ENCODE data around the gene TMEM255A.

Gene TMEM255A

GRCh38 chrX:120262859-120263708 lies 48.2 kb downstream of the TMEM255A start:
- DNase-seq (ENCODE audit: low spot score): no peak

DNA sequence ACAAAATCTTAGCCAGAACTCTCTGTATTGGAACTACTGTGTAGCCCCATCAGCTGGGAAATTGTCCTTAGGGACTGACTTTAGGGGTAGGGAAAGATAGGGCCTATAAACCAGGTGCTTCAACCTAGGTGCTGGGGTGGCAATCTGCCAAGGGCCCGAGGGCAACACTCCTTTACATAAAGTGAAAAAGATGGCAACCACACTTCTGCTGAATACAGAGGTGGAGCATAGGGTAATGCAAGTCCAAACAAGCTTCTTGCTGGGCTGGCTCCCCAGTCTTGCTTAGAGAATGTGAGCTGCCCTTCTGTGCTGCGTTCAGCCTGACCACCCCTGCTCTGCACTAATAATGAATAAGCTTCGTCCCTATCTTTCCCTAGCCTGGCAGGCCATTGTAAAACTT lies 50.9 kb downstream of the TMEM255A start:
- no peak for DNase-seq (ENCODE audit: low spot score)

GRCh38 chrX:120253784-120254183 lies 57.5 kb downstream of the TMEM255A start:
- no peak for DNase-seq (ENCODE audit: low spot score)

- DNase-seq (ENCODE audit: low spot score): peak; percentile 12
Observed at GRCh38 chrX:120251471-120252011, 59.7 kb downstream of the TMEM255A start.

GRCh38 chrX:120250522-120251271 lies 60.6 kb downstream of the TMEM255A start, which contains the start of gene ZBTB33:
Gene ZBTB33, plus strand, starts transcription at chrX:120250812. Its CDS starts 2,604 bp downstream, at chrX:120253416.
- DNase-seq (ENCODE audit: low spot score): peak; percentile 94

DNA sequence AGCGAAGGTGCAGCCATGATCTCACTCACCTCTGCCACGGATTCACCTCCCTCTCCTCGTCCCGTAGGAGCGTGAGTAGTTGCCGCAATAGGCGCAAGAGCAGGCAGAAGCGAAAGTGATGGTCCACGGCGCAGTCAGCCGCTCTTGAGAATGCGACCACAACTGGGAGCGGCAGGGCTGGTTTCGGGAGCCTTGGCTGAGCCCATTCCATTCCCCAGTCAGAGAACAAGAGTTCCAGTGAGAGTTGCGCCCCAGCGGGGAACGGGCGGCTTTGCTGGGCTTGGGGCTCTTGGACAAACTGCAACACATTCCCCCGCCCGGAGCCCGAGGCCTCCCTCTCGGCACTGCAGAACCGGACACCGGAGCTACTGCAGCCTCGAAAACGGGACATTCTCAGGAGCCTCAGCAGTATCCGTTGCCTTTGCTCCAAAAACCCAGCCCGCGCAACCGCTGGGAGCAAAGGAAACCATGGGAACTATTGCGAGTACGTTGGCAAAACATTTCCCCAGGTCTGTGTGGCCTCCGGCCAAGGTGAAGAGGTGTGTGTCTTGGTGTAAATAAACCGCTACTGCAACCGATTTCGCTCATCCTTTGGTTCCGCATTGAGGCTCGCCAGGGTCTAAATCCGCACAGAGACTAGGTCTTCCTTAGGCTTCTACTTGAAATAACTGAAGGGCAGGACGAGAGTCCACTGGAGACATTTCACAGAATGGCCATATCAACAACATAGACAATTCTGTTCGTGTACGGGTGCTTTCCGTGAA lies 66.3 kb downstream of the TMEM255A start:
- DNase-seq (ENCODE audit: low spot score): peak; percentile 83

DNA sequence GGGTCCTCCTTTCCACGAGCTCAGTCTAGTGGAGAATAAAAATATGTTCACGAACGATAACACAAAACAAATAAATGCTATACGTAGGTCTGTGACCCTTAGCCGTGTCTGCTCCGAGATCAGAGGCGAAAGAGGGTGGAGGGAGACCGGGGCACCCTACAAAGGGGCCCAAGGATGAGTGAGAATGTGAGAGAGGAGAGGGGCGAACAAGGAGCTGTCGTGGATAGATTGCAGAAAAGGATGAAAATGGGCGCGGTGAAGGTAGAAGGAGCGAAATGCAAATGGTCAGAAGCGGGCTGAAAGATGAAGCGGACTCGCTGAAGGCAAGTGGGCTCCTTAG lies 66.9 kb downstream of the TMEM255A start:
- DNase-seq (ENCODE audit: low spot score): no peak

DNA sequence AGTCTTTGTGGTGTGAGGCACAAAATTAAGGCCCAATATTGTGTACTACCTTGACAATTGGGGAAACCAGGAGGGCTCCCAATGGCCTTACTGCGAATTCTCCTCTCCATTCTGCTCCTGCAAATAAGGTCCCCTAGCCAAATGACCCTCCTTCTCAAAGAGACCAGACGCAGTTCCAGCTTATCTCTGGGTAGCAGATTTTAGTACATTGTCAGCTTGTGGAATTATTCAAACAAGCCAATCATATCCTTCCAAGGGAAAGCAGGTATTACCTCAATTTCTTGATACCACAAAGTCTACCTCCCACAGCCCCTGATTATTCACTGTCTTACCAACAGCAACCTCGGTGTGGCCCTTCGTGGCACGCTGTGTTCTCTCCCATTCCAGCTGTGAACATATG lies 68.4 kb downstream of the TMEM255A start:
- DNase-seq (ENCODE audit: low spot score): no peak

- no peak for DNase-seq (ENCODE audit: low spot score)
Observed at GRCh38 chrX:120238933-120239332, 72.3 kb downstream of the TMEM255A start.

- DNase-seq (ENCODE audit: low spot score): no peak
Observed at GRCh38 chrX:120236687-120237479, 74.4 kb downstream of the TMEM255A start.

GRCh38 chrX:120235284-120235683 lies 76.0 kb downstream of the TMEM255A start:
- DNase-seq (ENCODE audit: low spot score): no peak

DNA sequence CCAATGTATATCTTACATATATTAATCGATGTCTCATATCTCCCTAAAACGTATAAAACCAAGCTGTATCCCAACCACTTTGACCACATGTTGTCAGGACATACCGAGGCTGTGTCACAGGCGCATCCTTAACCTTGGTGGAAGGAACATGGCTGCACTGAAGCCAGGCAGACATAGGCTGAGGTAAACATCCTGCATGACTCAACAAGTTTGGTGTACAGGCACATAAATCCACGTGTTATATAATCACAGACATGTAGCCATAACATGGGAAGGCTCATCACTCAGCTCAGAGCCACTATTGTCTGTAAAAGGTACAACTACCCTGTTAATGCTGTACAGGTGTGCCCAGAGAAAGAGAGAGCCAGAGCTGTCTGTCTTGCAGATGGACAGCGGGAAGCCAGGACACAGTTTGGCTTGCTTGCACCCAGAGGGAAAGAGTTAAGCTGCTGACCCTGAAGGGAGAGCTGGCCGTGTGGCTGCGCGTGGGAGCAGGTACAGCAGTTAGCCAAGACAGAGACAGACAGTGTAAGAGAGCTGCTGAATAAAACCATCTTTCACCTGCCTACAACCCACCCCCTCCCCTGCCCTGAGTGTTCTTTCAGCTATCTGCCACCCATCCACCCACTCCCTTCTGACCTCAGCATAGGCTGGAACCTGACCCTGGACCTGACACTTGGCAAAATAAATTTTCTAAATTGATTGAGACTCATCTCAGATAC lies 82.9 kb downstream of the TMEM255A start:
- DNase-seq (ENCODE audit: low spot score): no peak

DNA sequence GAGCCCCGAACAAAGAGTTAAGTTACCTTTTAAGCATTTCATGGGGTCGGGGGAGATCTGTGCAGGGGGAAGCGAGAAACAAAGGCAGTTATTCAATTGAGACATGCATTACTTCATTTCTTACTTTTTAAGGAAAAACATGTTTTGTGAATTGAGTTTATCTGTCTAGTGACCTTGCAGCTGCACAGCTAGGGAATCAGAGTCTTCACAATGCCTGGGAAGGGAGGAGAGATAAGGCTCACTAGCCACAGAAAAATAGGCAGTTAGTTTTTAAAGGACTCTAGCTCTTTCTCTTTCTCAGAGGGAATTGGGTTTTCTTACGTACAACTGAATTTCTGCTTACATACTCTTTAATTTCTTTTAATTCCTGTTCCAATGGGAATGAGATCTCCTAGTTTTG lies 86.9 kb downstream of the TMEM255A start:
- no peak for DNase-seq (ENCODE audit: low spot score)

DNA sequence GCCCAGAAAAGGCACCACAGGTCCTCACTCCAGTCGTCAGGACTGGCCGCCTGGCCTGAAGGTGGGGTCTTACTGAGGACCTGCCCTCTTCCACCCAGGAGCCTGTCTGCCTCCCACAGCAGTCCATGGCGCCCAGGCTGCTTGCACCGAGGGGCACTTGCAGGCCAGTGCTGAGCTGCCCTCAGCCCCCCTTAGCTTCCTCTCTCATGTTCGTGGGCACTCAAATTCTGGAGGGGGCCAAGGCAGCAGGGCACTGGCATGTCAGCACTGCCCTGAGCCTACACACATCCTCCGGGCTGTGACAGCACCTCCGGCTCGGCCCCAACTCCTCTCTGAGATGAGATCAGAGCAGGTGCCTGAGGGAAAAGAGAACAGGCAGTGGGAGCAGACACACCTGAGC lies 87.9 kb downstream of the TMEM255A start:
- no peak for DNase-seq (ENCODE audit: low spot score)

- peak; percentile 46 for DNase-seq (ENCODE audit: low spot score)
Observed at GRCh38 chrX:120213438-120214265, 97.6 kb downstream of the TMEM255A start.

All from COLO829 (cell line).